HCT116 (cell line): ENCODE data around the gene NTN5. TPM values are rescaled to one million over a fixed set of nuclear protein-coding genes. Genes with fewer than 3 reads are reported as not detected.
A peak's percentile ranks its signal among the peaks of the same experiment; 100 is the strongest.

Experiments
- ATAC-seq: fragments of 200-7000 bp; cut with Tn5 transposase; 2 replicates; pipeline ENCODE4 v1.9.1; 2020; ENCODE audit warnings: mild to moderate bottlenecking, moderate library complexity
- BruUV-seq: library from RNA; stranded (reverse); fragments of 400-500 nt; replicated peaks from 2 replicates; lab custom pipeline; 2021; lab: Mats Ljungman, UMichigan
- CTCF ChIA-PET: fragments of 300-600 bp; sonication (Branson Sonifier 250); formaldehyde crosslinking; loops from one replicate; lab custom pipeline; 2021; ENCODE audit warnings: antibody characterized with exemption; lab: Charles Lee
- POLR2A ChIA-PET: fragments of 300-600, 350-600 bp; sonication (Branson Sonifier 250); formaldehyde crosslinking; loops from one replicate; lab custom pipeline; 2021; ENCODE audit warnings: antibody characterized with exemption; lab: Charles Lee
- RAD21 ChIA-PET, 2 experiments: fragments of 300-600 bp; sonication (Branson Sonifier 250); formaldehyde crosslinking; loops; one replicate each; lab custom pipeline; 2023; ENCODE audit warnings: low total read pairs in 2 of 2; ENCODE audit not compliant: uncharacterized antibody in 2 of 2, unreplicated experiment in 2 of 2, low non-redundant PET in 1 of 2; lab: Charles Lee
- DNase-seq: peaks from one replicate; pipeline ENCODE4 v3.0.0-alpha.2; 2010; ENCODE audit warnings: low read depth, low spot score
- H2AFZ ChIP-seq: fragments of 200-600 bp; shearing (Covaris generic), sonication (generic); 2 replicates; pipeline ENCODE4 v1.6.1; 2017; ENCODE audit warnings: low read depth, mixed run types, mixed read lengths, antibody characterized with exemption, low read length; ENCODE audit not compliant: poor library complexity, severe bottlenecking
- H3K27ac ChIP-seq: 2 replicates; pipeline ENCODE4 v1.5.1; 2012; ENCODE audit warnings: low read depth, low read length
- H3K27me3 ChIP-seq: fragments of 200-600 bp; sonication (generic); 2 replicates; pipeline ENCODE4 v1.6.1; 2016; ENCODE audit warnings: mixed run types, low read length, mixed read lengths; ENCODE audit not compliant: insufficient read depth
- H3K36me3 ChIP-seq, 2 experiments: fragments of 200-500 bp in 1 of 2; fragments of 200-600 bp in 1 of 2; sonication (Bioruptor generic) in 1 of 2; sonication (generic) in 1 of 2; 2 replicates each; pipeline versions ENCODE4 v1.5.1 to v1.6.1; 2014 to 2016; ENCODE audit warnings: low read length in 2 of 2, inconsistent platforms in 1 of 2, mixed read lengths in 1 of 2, mixed run types in 1 of 2; ENCODE audit not compliant: insufficient read depth in 2 of 2, control insufficient read depth in 1 of 2
- H3K4me1 ChIP-seq, 2 experiments: fragments of 200-600 bp in 1 of 2; sonication (generic) in 1 of 2; 2 replicates each; pipeline versions ENCODE4 v1.5.1 to v1.6.1; 2012 to 2017; ENCODE audit warnings: low read length in 2 of 2, inconsistent platforms in 1 of 2, mild to moderate bottlenecking in 1 of 2, mixed read lengths in 1 of 2, mixed run types in 1 of 2, moderate library complexity in 1 of 2; ENCODE audit not compliant: insufficient read depth in 2 of 2, control insufficient read depth in 1 of 2
- H3K4me2 ChIP-seq: fragments of 200-600 bp; sonication (generic); 2 replicates; pipeline ENCODE4 v1.6.1; 2017; ENCODE audit warnings: mixed run types, low read length, mixed read lengths
- H3K4me3 ChIP-seq, 2 experiments: fragments of 200-600 bp in 1 of 2; sonication (generic) in 1 of 2; replicated peaks in 1 of 2; 2 replicates each; pipeline ENCODE4 v1.5.1; 2011 to 2016; ENCODE audit warnings: low read length in 2 of 2, control low read depth in 1 of 2, low read depth in 1 of 2, mild to moderate bottlenecking in 1 of 2, mixed read lengths in 1 of 2, mixed run types in 1 of 2
- H3K79me2 ChIP-seq: fragments of 200-600 bp; sonication (generic); 2 replicates; pipeline ENCODE4 v1.6.1; 2017; ENCODE audit warnings: mild to moderate bottlenecking, mixed run types, low read length, moderate library complexity, mixed read lengths; ENCODE audit not compliant: insufficient read depth
- H3K9ac ChIP-seq: fragments of 200-600 bp; sonication (generic); 2 replicates; pipeline ENCODE4 v1.6.1; 2016; ENCODE audit warnings: low read length, mixed read lengths
- H3K9me2 ChIP-seq: fragments of 200-600 bp; sonication (generic), shearing (Covaris generic); 2 replicates; pipeline ENCODE4 v1.6.1; 2017; ENCODE audit warnings: mixed run types, mild to moderate bottlenecking, moderate library complexity; ENCODE audit not compliant: insufficient read depth
- H3K9me3 ChIP-seq, 2 experiments: fragments of 200-500 bp in 1 of 2; fragments of 200-600 bp in 1 of 2; sonication (Bioruptor generic) in 1 of 2; sonication (generic) in 1 of 2; 2 replicates each; pipeline ENCODE4 v1.6.1; 2014 to 2017; ENCODE audit warnings: low read length in 2 of 2, mixed read lengths in 2 of 2, inconsistent platforms in 1 of 2, low read depth in 1 of 2, mild to moderate bottlenecking in 1 of 2, mixed run types in 1 of 2, moderate library complexity in 1 of 2; ENCODE audit not compliant: control insufficient read depth in 1 of 2, insufficient read depth in 1 of 2
- H4K20me1 ChIP-seq: fragments of 200-600 bp; sonication (generic), shearing (Covaris generic); 2 replicates; pipeline ENCODE4 v1.6.1; 2017; ENCODE audit warnings: mixed run types, mild to moderate bottlenecking, moderate library complexity; ENCODE audit not compliant: insufficient read depth
- EZH2phosphoT487 ChIP-seq: fragments of 200-600 bp; IDR thresholded peaks from 2 replicates; pipeline ENCODE4 v1.6.1; 2018; ENCODE audit warnings: antibody characterized with exemption, borderline replicate concordance
- FOSL1 ChIP-seq: IDR thresholded peaks from 2 replicates; pipeline ENCODE4 v1.6.1; 2012; ENCODE audit warnings: low read depth
- SIN3A ChIP-seq: IDR thresholded peaks from 2 replicates; pipeline ENCODE4 v1.6.1; 2012; ENCODE audit warnings: low read depth
- SP1 ChIP-seq: IDR thresholded peaks from 2 replicates; pipeline ENCODE4 v1.6.1; 2012; ENCODE audit warnings: low read depth
- SRF ChIP-seq: IDR thresholded peaks from 2 replicates; pipeline ENCODE4 v1.6.1; 2012; ENCODE audit warnings: low read depth
- ZFX ChIP-seq: fragments of 450-650 bp; IDR thresholded peaks from 2 replicates; pipeline ENCODE4 v1.6.1; 2017
- ZNF274 ChIP-seq: fragments of 200-500 bp; sonication (Bioruptor generic); IDR thresholded peaks from 2 replicates; pipeline ENCODE4 v1.6.1; 2014; ENCODE audit warnings: mild to moderate bottlenecking, low read depth, low read length, inconsistent platforms
- intact Hi-C: fragments of 100-400 bp; cut with micrococcal nuclease; formaldehyde crosslinking; loops from 2 replicates; pipeline ENCODE4 v1.10.0; 2022
- total RNA-seq: library from RNA; stranded (reverse); gene quantifications from one replicate; pipeline ENCODE4 v1.2.1, GENCODE V29; 2021; ENCODE audit not compliant: unreplicated experiment
- TF ChIP-seq, protein P1 (sequence below): IDR thresholded peaks from 2 replicates; pipeline ENCODE4 v1.6.1; 2012; ENCODE audit warnings: low read depth
- TF ChIP-seq, protein P2 (sequence below), 3 experiments: fragments of 200-600 bp in 1 of 3; sonication (generic) in 1 of 3; IDR thresholded peaks in 2 of 3; conservative IDR thresholded peaks in 1 of 3; 2 replicates each; pipeline ENCODE4 v1.5.1; 2012 to 2017; ENCODE audit warnings: low read depth in 2 of 3, low read length in 2 of 3, antibody characterized with exemption in 1 of 3, borderline replicate concordance in 1 of 3, control low read depth in 1 of 3, mild to moderate bottlenecking in 1 of 3, mixed read lengths in 1 of 3, mixed run types in 1 of 3, moderate library complexity in 1 of 3; ENCODE audit not compliant: insufficient read depth in 1 of 3

The NTN5 gene
- total RNA-seq, 1 experiment from 2014 or later, result 3.1 TPM

DNA sequence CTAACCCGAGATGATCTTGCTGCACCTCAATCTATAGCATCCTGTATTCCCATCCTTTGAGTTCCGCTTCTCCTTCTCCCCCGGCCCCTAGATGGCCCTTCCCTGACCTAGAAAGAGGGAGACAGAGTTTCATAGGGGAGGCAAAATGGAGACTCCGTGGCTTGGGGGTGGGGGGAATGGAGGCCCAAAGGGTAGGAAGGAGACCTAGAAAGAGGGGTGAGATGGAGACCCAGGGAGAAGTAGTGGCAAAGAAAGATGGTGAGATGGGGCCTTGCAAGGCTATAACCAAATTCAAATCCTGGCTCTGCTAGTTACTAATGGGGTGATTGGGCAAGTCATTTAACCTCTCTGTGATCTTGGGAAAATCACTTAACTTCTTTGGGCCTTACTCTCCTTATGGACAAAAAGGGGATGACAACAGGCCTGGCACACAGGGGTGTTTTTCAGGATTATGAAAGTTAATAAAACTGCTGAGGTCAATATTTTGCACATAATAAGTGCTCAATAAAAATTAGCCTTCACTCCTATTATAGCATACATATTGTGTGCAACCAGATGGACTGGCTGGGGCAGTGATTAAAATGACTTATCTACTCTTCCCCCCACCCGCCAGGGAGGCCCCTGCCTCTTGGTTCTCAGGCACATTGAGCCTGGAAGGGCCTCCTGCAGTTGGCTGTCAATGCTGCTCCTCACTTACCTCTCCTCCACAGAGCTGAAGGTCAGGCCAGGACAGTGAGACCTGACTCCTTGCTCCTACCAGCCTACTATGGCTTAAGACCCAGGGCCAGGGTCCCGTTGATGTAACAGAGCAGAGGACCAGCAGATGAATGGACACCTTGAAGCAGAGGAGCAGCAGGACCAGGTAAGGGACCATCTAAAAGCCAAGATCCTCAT lies 52.9 kb downstream of the NTN5 start:
- Histone ChIP-seq H3K27me3 (no peaks in the 10 kb centered on the region), H3K9me2 (no peaks in the 10 kb centered on the region), H3K27ac (peak overlapping the region; percentile 86), H3K36me3 (peaks cover 20 to 37% of the 10 kb centered on the region in 2 experiments), H3K9ac (peak overlapping the region; percentile 99), H3K4me1 (peaks cover 41 to 54% of the 10 kb centered on the region in 2 experiments), H3K9me3 (no peaks in the 10 kb centered on the region), H3K4me2 (peak overlapping the region; percentile 87), H3K79me2 (peaks cover 62% of the 10 kb centered on the region), H2AFZ (no peak overlapping the region), H4K20me1 (peaks cover 34% of the 10 kb centered on the region; the same call in 1 of the 2 replicates), H3K4me3 (peak overlapping the region; percentile 56 to 93)
- POLR2A ChIA-PET, result interaction anchor here (0.6 to 2.4 kb wide), 30 partner anchors 8 to 374 kb away, joined by 3 to 31 read pairs (median 5); partner anchors contain the start of genes CA11, DBP, GYS1 and RUVBL2
- ATAC-seq, result no peak
- RAD21 ChIA-PET, result interaction anchor here in 1 of 2 experiments (0.6 to 1.0 kb wide), 4 partner anchors 10 to 221 kb away, joined by 3 read pairs; no protein-coding TSS in a partner anchor
- DNase-seq, result no peak
- intact Hi-C loops, result no loop called here
- CTCF ChIA-PET, result interaction anchor here (0.8 to 1.3 kb wide), 6 partner anchors 8 to 114 kb away, joined by 3 to 9 read pairs (median 4); partner anchors contain the start of gene CA11
- BruUV-seq, result TSS peak; percentile 83
- TF ChIP-seq SP1 (no peak), ZFX (0 out of 2 replicates have a peak, but pooled peaks have one; percentile 46)

DNA sequence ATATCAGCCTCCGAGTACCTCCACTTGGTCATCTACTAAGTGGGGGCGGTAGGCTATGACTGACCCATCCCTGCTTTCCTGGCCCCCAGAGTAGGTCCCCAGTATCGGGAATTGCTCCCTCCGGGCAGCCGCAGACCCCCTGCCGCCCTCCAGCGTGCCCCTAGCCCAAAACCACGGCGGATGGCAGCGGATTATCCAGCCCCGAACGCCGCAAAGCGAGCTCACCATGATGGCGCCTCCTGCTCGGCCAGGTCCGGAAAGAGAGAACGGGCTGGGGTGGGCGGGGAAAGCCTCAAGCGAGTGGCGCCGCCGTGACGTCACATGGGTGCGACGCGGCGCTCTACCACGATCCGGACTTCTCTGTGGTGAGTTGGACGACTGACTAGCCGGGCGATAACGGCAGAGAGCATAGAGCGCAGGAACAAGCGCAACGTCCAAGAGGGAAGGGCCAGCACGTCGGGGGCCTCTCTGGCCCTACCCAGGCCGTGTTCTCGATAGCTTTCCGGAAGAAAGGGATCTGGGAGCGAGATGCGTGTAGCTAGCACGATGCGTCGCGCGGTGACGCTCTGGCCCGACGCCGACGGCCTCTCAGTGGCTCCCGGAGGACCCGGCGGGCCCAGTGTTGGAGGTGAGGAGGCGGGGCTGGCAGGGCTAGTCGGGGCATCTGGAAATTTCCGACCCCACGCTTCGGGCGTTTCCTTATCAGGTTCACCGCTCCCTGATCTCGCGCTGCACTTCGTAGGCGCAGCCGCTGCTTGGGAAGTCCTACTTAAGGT lies 53.7 kb downstream of the NTN5 start, which contains the start of the genes RPL18 and SPHK2:
TSS of gene RPL18 (minus strand) at position 263 of the 776 bp plus-strand sequence. CDS start at position 228, 35 bp downstream.
TSS of gene SPHK2 (plus strand) at position 591 of the 776 bp plus-strand sequence. CDS start 1,009 bp downstream, outside the sequence.
- no TSS peak for BruUV-seq
- peak; percentile 99 for DNase-seq
- Histone ChIP-seq H3K9ac (peak within 1 kb of the TSS; percentile 99), H4K20me1 (peaks cover 34% of the 10 kb centered on the region; the same call in 1 of the 2 replicates), H3K9me3 (no peaks in the 10 kb centered on the region), H3K36me3 (peaks cover 20 to 37% of the 10 kb centered on the region in 2 experiments), H3K4me1 (peaks cover 38 to 56% of the 10 kb centered on the region in 2 experiments), H3K4me2 (peak within 1 kb of the TSS; percentile 87), H3K4me3 (peak within 1 kb of the TSS; percentile 56 to 93), H3K9me2 (no peaks in the 10 kb centered on the region), H3K79me2 (peaks cover 55% of the 10 kb centered on the region), H2AFZ (no peak within 1 kb of the TSS), H3K27ac (peak within 1 kb of the TSS; percentile 86), H3K27me3 (no peaks in the 10 kb centered on the region)
- ChIA-PET RAD21 (interaction anchor here in 1 of 2 experiments (0.7 to 1.0 kb wide), 3 partner anchors 11 to 117 kb away, joined by 3 read pairs; no protein-coding TSS in a partner anchor), CTCF (interaction anchor here (0.6 to 1.3 kb wide), 10 partner anchors 9 to 1429 kb away, joined by 3 to 9 read pairs (median 4); partner anchors contain the start of gene CA11), POLR2A (interaction anchor here (0.6 to 2.4 kb wide), 34 partner anchors 9 to 374 kb away, joined by 3 to 31 read pairs (median 5); partner anchors contain the start of genes CA11, DBP, GYS1 and KDELR1)
- intact Hi-C loops, result no loop called here
- ATAC-seq, result peak; percentile 78
- TF ChIP-seq SRF (peak; percentile 97), FOSL1 (no peak), SP1 (peak; percentile 83), ZNF274 (no peak), EZH2phosphoT487 (no peak), SIN3A (peak; percentile 69)
- TF ChIP-seq, protein P1, sequence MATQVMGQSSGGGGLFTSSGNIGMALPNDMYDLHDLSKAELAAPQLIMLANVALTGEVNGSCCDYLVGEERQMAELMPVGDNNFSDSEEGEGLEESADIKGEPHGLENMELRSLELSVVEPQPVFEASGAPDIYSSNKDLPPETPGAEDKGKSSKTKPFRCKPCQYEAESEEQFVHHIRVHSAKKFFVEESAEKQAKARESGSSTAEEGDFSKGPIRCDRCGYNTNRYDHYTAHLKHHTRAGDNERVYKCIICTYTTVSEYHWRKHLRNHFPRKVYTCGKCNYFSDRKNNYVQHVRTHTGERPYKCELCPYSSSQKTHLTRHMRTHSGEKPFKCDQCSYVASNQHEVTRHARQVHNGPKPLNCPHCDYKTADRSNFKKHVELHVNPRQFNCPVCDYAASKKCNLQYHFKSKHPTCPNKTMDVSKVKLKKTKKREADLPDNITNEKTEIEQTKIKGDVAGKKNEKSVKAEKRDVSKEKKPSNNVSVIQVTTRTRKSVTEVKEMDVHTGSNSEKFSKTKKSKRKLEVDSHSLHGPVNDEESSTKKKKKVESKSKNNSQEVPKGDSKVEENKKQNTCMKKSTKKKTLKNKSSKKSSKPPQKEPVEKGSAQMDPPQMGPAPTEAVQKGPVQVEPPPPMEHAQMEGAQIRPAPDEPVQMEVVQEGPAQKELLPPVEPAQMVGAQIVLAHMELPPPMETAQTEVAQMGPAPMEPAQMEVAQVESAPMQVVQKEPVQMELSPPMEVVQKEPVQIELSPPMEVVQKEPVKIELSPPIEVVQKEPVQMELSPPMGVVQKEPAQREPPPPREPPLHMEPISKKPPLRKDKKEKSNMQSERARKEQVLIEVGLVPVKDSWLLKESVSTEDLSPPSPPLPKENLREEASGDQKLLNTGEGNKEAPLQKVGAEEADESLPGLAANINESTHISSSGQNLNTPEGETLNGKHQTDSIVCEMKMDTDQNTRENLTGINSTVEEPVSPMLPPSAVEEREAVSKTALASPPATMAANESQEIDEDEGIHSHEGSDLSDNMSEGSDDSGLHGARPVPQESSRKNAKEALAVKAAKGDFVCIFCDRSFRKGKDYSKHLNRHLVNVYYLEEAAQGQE, result no peak
- TF ChIP-seq, protein P2, sequence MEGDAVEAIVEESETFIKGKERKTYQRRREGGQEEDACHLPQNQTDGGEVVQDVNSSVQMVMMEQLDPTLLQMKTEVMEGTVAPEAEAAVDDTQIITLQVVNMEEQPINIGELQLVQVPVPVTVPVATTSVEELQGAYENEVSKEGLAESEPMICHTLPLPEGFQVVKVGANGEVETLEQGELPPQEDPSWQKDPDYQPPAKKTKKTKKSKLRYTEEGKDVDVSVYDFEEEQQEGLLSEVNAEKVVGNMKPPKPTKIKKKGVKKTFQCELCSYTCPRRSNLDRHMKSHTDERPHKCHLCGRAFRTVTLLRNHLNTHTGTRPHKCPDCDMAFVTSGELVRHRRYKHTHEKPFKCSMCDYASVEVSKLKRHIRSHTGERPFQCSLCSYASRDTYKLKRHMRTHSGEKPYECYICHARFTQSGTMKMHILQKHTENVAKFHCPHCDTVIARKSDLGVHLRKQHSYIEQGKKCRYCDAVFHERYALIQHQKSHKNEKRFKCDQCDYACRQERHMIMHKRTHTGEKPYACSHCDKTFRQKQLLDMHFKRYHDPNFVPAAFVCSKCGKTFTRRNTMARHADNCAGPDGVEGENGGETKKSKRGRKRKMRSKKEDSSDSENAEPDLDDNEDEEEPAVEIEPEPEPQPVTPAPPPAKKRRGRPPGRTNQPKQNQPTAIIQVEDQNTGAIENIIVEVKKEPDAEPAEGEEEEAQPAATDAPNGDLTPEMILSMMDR (IDR thresholded peaks at IDR 0.05 in 2 of 3, conservative IDR thresholded peaks at IDR 0.05 in 1 of 3; ENCODE audit: borderline replicate concordance in 1 of 3, insufficient read depth in 1 of 3, low read depth in 2 of 3, low read length in 2 of 3), result no peak
